ENCODE measurements around the gene SCD5.

The SCD5 gene

GRCh38 chr4:82786828-82787227 lies 11.8 kb downstream of the SCD5 start:
- DNase-seq (ENCODE audit: extremely low spot score), result no peak
- ChIA-PET CTCF (interaction anchor here (1.1 kb wide), 1 partner anchor 10 kb away, joined by 5 read pairs; no protein-coding TSS in a partner anchor), POLR2A (no interaction called here)
- TF ChIP-seq, protein P1, sequence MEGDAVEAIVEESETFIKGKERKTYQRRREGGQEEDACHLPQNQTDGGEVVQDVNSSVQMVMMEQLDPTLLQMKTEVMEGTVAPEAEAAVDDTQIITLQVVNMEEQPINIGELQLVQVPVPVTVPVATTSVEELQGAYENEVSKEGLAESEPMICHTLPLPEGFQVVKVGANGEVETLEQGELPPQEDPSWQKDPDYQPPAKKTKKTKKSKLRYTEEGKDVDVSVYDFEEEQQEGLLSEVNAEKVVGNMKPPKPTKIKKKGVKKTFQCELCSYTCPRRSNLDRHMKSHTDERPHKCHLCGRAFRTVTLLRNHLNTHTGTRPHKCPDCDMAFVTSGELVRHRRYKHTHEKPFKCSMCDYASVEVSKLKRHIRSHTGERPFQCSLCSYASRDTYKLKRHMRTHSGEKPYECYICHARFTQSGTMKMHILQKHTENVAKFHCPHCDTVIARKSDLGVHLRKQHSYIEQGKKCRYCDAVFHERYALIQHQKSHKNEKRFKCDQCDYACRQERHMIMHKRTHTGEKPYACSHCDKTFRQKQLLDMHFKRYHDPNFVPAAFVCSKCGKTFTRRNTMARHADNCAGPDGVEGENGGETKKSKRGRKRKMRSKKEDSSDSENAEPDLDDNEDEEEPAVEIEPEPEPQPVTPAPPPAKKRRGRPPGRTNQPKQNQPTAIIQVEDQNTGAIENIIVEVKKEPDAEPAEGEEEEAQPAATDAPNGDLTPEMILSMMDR (IDR thresholded peaks at IDR 0.05; ENCODE audit: control extremely low read depth, extremely low read depth, low read depth, missing control alignments), result no peak

DNA sequence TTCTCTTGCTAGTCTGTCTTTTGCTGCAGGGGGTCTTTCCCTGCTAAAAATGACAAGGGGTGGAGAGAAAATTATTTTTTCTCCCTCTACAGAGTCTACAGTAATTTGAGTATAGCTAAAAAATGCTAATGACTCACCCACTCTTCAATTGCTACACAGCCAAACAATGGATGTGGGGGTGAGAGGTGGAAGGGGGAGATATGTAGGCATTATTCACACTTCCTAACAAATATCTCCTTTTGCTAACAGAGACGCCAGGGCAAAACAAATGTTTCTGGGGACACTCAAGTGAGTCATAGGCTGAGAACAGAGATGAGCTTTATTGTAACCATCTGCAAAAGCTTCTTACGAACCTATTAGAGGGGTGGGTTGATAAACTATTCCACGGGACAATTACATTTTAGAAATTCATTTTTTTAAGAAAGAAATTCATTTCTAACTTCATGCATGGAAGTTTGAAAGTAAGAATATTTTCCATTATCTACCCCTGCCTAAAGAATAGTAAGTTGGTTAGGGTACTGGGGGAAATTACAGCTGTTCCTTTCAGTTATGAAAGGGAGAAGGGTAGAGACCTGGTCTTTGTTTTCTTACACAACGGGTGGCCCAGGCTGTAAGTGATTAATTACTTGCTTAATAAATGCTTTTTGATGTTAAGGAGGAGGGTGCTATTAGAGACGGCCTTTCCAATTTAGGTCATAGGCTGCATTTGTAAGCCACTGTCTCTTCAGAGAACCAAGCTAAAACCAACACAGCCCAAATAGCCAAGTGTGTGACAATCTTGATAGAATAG lies 12.8 kb downstream of the SCD5 start:
- ChIA-PET POLR2A (no interaction called here), CTCF (interaction anchor here (0.9 to 2.2 kb wide), 5 partner anchors 9 to 51 kb away, joined by 3 to 7 read pairs (median 4); partner anchors contain the start of gene SCD5)
- TF ChIP-seq, protein P1 (IDR thresholded peaks at IDR 0.05; ENCODE audit: control extremely low read depth, extremely low read depth, low read depth, missing control alignments), result no peak
- DNase-seq (ENCODE audit: extremely low spot score), result no peak

DNA sequence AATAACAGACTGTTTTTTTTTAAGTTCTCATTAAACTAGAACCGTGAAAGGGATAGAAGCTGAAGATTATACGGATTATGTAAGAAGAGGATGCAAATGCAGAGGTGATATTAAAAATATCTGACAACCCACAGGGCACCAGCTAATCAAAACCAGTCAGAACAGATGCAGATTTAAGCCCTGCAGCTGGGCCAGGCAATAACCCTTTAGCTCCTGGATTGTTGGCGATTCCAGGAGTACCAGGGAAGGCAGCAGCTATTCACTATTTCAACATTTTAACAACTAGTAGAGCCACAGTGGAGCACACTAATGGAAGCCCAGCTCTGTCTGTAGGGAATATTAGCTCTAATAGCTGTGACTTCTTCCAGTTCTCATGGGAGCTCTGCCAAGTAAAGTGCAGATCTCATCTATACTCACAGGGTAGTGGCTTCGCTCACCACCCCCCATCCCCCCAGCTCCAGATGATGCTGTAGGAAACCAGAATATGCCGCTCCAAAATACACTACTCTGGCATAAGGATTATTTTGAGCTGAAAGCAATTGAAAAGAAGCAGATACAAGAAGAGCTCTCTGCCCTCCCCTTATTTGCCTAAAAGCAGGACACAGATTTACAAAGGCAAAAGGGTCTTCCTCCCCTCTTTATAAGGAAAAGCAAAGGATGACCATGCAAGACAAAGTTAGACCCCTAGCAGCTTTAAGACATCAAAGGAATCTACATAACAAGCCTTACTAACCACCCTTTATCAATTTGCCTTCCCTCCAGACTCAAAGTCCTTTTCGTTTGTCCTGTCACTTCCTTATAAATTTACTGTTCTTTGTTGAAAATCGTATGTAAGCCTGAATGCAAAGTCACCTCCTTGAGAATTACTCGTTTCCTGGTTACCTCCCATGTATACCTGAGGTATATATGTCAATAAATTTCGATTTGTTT lies 13.7 kb downstream of the SCD5 start:
- ChIA-PET CTCF (interaction anchor here (1.0 to 2.2 kb wide), 5 partner anchors 9 to 46 kb away, joined by 3 to 7 read pairs (median 3); partner anchors contain the start of gene SCD5), POLR2A (no interaction called here)
- DNase-seq (ENCODE audit: extremely low spot score), result no peak
- TF ChIP-seq, protein P1 (IDR thresholded peaks at IDR 0.05; ENCODE audit: control extremely low read depth, extremely low read depth, low read depth, missing control alignments), result no peak

GRCh38 chr4:82782626-82783345 lies 15.8 kb downstream of the SCD5 start:
- TF ChIP-seq, protein P1 (IDR thresholded peaks at IDR 0.05; ENCODE audit: control extremely low read depth, extremely low read depth, low read depth, missing control alignments), result no peak
- no peak for DNase-seq (ENCODE audit: extremely low spot score)
- POLR2A ChIA-PET, result no interaction called here
- CTCF ChIA-PET, result no interaction called here

DNA sequence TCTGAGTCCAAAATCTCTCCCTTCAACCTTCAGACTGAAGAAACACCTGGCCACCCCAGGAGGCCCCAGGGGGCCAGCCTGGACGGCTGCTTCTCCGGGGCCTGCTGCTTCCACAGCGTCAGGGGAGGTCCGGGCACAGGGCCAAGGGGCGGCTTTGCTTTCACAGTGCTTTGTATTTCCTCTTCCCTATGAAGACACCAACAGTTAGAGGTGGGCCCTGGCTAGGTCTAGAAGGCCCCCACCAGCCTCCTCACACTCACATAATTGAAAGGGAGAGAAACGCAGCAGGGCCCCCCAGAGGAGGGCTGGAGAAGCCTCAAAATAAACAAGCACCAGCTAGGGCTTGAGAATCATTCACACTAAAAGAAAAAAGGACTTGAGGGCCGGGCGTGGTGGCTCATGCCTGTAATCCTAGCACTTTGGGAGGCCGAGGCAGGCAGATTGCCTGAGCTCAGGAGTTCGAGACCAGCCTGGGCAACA lies 17.8 kb downstream of the SCD5 start:
- ChIA-PET CTCF (no interaction called here), POLR2A (no interaction called here)
- no peak for DNase-seq (ENCODE audit: extremely low spot score)
- TF ChIP-seq, protein P1 (IDR thresholded peaks at IDR 0.05; ENCODE audit: control extremely low read depth, extremely low read depth, low read depth, missing control alignments), result no peak

Data from GM10248 (cell line).